Liver (tissue), 9 donors: ENCODE data around the gene UACA. TPM values are rescaled to one million over a fixed set of nuclear protein-coding genes. Genes with fewer than 3 reads are reported as not detected.

Experiments
- DNase-seq: peaks from one replicate; pipeline ENCODE4 v3.0.0-alpha.2; 2017; ENCODE audit warnings: low spot score
- H3K27ac ChIP-seq, 2 donors: one replicate each; pipeline ENCODE4 v1.7.0; 2013; ENCODE audit warnings: inconsistent platforms in 2 of 2, low read length in 2 of 2, control low read depth in 1 of 2, low read depth in 1 of 2, mild to moderate bottlenecking in 1 of 2
- H3K27me3 ChIP-seq, 4 donors: one replicate each; pipeline versions ENCODE4 v1.6.1 to v1.7.0; 2013; ENCODE audit warnings: low read length in 3 of 4, inconsistent platforms in 1 of 4, mild to moderate bottlenecking in 1 of 4, moderate library complexity in 1 of 4; ENCODE audit not compliant: control insufficient read depth in 4 of 4, insufficient read depth in 4 of 4
- H3K36me3 ChIP-seq, 4 donors: one replicate each; pipeline versions ENCODE4 v1.6.1 to v1.7.0; 2013; ENCODE audit warnings: low read length in 3 of 4, mild to moderate bottlenecking in 3 of 4, low read depth in 1 of 4, moderate library complexity in 1 of 4; ENCODE audit not compliant: control insufficient read depth in 4 of 4, insufficient read depth in 3 of 4
- H3K4me1 ChIP-seq, 4 donors: one replicate each; pipeline versions ENCODE4 v1.6.1 to v1.7.0; 2013; ENCODE audit warnings: low read length in 3 of 4, mild to moderate bottlenecking in 3 of 4, moderate library complexity in 1 of 4; ENCODE audit not compliant: control insufficient read depth in 4 of 4, insufficient read depth in 4 of 4
- H3K4me3 ChIP-seq, 3 donors: one replicate each; pipeline versions ENCODE4 v1.6.1 to v1.7.0; 2013; ENCODE audit warnings: low read length in 3 of 3, control low read depth in 1 of 3, low read depth in 1 of 3, mild to moderate bottlenecking in 1 of 3
- H3K9ac ChIP-seq, 2 donors: one replicate each; pipeline ENCODE4 v1.7.0; 2013; ENCODE audit warnings: low read length in 2 of 2, mild to moderate bottlenecking in 2 of 2, moderate library complexity in 2 of 2, control low read depth in 1 of 2, low read depth in 1 of 2
- H3K9me3 ChIP-seq, 4 donors: one replicate each; pipeline versions ENCODE4 v1.6.1 to v1.7.0; 2013; ENCODE audit warnings: low read length in 3 of 4; ENCODE audit not compliant: control insufficient read depth in 4 of 4
- ATF3 ChIP-seq: IDR thresholded peaks from 2 replicates; pipeline ENCODE4 v1.6.1; 2016; ENCODE audit warnings: antibody characterized with exemption
- EGR1 ChIP-seq, 2 donors: IDR thresholded peaks; 2 replicates each; pipeline ENCODE4 v1.6.1; 2016 to 2018; ENCODE audit warnings: antibody characterized with exemption in 2 of 2, low read depth in 2 of 2
- FOXA1 ChIP-seq: IDR thresholded peaks from 2 replicates; pipeline ENCODE4 v1.6.1; 2016; ENCODE audit warnings: antibody characterized with exemption
- FOXA2 ChIP-seq: IDR thresholded peaks from 2 replicates; pipeline ENCODE4 v1.6.1; 2016; ENCODE audit warnings: antibody characterized with exemption
- GABPA ChIP-seq, 2 donors: IDR thresholded peaks in 1 of 2; conservative IDR thresholded peaks in 1 of 2; 2 replicates each; pipeline ENCODE4 v1.6.1; 2016; ENCODE audit warnings: antibody characterized with exemption in 2 of 2, mild to moderate bottlenecking in 1 of 2, moderate library complexity in 1 of 2
- HNF4A ChIP-seq, 2 donors: conservative IDR thresholded peaks; 2 replicates each; pipeline ENCODE4 v1.6.1; 2016; ENCODE audit warnings: antibody characterized with exemption in 2 of 2, mild to moderate bottlenecking in 2 of 2
- JUND ChIP-seq, 2 donors: IDR thresholded peaks; 2 replicates each; pipeline ENCODE4 v1.6.1; 2016; ENCODE audit warnings: antibody characterized with exemption in 2 of 2
- NR2F2 ChIP-seq: IDR thresholded peaks from 2 replicates; pipeline ENCODE4 v1.6.1; 2016; ENCODE audit warnings: antibody characterized with exemption
- RAD21 ChIP-seq, 2 donors: IDR thresholded peaks; 2 replicates each; pipeline ENCODE4 v1.6.1; 2016; ENCODE audit warnings: antibody characterized with exemption in 2 of 2, mild to moderate bottlenecking in 2 of 2
- RXRA ChIP-seq, 2 donors: IDR thresholded peaks; 2 replicates each; pipeline ENCODE4 v1.6.1; 2017 to 2018; ENCODE audit warnings: antibody characterized with exemption in 2 of 2, mild to moderate bottlenecking in 1 of 2
- SP1 ChIP-seq: IDR thresholded peaks from 2 replicates; pipeline ENCODE4 v1.6.1; 2018; ENCODE audit warnings: antibody characterized with exemption, mild to moderate bottlenecking
- TAF1 ChIP-seq: conservative IDR thresholded peaks from 2 replicates; pipeline ENCODE4 v1.6.1; 2016; ENCODE audit warnings: antibody characterized with exemption, mild to moderate bottlenecking
- YY1 ChIP-seq: IDR thresholded peaks from 2 replicates; pipeline ENCODE4 v1.6.1; 2016; ENCODE audit warnings: antibody characterized with exemption, mild to moderate bottlenecking
- WGBS: extraction: QIAGEN DNeasy Blood & Tissue Kit; methylation state at CpG from one replicate; pipeline ENCODE4 v1.1.7; 2013; 5-methylcytosine and 5-hydroxymethylcytosine counted together
- polyA plus RNA-seq, 2 donors: library from polyadenylated mRNA; stranded (reverse) in 1 of 2; unstranded in 1 of 2; fragments of 200-250 nt in 1 of 2; fragments of >200 nt in 1 of 2; fragmentation: Nextera tagmentation in 1 of 2; extraction: Ambion mirVana in 1 of 2; gene quantifications; one replicate each; pipeline versions ENCODE4 v1.2.1 to v1.2.3, GENCODE V29; 2013 to 2015
- total RNA-seq, 2 donors: library from RNA; depleted of rRNA; stranded (reverse); fragments of >200 nt; gene quantifications; one replicate each; pipeline ENCODE4 v1.2.3, GENCODE V29; 2014
- TF ChIP-seq, protein P1 (sequence below): IDR thresholded peaks from 2 replicates; pipeline ENCODE4 v1.6.1; 2016; ENCODE audit warnings: antibody characterized with exemption
- TF ChIP-seq, protein P2 (sequence below): fragments of 150-350 bp; IDR thresholded peaks from 2 replicates; pipeline ENCODE4 v1.5.1; 2017; ENCODE audit warnings: improper control_type of control experiment, low read depth, low read length; ENCODE audit not compliant: missing input control
- TF ChIP-seq, protein P3 (sequence below): IDR thresholded peaks from 2 replicates; pipeline ENCODE4 v1.6.1; 2016; ENCODE audit warnings: antibody characterized with exemption
- donor health status: healthy.
- donor health status: healthy.
- donor health status: healthy.
- donor health status: healthy.
- donor health status: healthy.

The UACA gene
- total and polyA plus RNA-seq, 4 donors: 3.9 to 16.0 (median 10.0) TPM

DNA sequence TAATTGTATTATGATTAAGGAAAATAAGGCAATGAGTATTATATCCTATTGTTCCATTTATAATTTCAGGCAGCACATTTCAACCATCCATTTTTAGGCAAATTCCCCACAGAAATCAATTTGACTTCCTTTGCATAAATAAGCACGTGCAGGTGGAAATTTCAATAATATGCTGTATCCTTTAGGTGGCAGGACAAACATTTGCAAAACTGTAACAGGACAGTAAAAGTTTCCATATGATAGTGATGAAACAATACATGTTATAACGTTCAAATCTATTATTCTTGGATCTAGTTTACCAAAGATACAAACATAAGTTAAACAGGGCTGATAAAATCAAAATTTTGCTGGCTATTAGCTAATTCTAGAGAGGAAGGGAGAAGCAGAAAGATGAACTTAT lies 8.5 kb downstream of the UACA start:
- Histone ChIP-seq H3K4me3 (no peak overlapping the region), H3K9ac (no peak overlapping the region), H3K27ac (no peak overlapping the region), H3K36me3 (no peaks in the 10 kb centered on the region), H3K9me3 (no peaks in the 10 kb centered on the region), H3K4me1 (peaks cover 0 to 14% (median 9%) of the 10 kb centered on the region in 4 donors), H3K27me3 (no peaks in the 10 kb centered on the region)
- DNase-seq: no peak
- 77% methylated on average over 2 of the region's 2 CpGs for WGBS
- TF ChIP-seq ATF3 (no peak), YY1 (no peak), GABPA (IDR thresholded peaks at IDR 0.05 in 1 of 2, conservative IDR thresholded peaks at IDR 0.05 in 1 of 2) (no peak), RAD21 (IDR thresholded peaks at IDR 0.05) (no peak), NR2F2 (no peak), FOXA2 (no peak), SP1 (no peak), TAF1 (no peak), JUND (IDR thresholded peaks at IDR 0.05) (no peak), HNF4A (conservative IDR thresholded peaks at IDR 0.05) (no peak), RXRA (IDR thresholded peaks at IDR 0.05) (no peak), EGR1 (IDR thresholded peaks at IDR 0.05; ENCODE audit: low read depth in 2 of 2) (no peak), FOXA1 (no peak)
- TF ChIP-seq, protein P1, sequence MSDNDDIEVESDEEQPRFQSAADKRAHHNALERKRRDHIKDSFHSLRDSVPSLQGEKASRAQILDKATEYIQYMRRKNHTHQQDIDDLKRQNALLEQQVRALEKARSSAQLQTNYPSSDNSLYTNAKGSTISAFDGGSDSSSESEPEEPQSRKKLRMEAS: no peak
- TF ChIP-seq, protein P2, sequence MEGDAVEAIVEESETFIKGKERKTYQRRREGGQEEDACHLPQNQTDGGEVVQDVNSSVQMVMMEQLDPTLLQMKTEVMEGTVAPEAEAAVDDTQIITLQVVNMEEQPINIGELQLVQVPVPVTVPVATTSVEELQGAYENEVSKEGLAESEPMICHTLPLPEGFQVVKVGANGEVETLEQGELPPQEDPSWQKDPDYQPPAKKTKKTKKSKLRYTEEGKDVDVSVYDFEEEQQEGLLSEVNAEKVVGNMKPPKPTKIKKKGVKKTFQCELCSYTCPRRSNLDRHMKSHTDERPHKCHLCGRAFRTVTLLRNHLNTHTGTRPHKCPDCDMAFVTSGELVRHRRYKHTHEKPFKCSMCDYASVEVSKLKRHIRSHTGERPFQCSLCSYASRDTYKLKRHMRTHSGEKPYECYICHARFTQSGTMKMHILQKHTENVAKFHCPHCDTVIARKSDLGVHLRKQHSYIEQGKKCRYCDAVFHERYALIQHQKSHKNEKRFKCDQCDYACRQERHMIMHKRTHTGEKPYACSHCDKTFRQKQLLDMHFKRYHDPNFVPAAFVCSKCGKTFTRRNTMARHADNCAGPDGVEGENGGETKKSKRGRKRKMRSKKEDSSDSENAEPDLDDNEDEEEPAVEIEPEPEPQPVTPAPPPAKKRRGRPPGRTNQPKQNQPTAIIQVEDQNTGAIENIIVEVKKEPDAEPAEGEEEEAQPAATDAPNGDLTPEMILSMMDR: no peak
- TF ChIP-seq, protein P3, sequence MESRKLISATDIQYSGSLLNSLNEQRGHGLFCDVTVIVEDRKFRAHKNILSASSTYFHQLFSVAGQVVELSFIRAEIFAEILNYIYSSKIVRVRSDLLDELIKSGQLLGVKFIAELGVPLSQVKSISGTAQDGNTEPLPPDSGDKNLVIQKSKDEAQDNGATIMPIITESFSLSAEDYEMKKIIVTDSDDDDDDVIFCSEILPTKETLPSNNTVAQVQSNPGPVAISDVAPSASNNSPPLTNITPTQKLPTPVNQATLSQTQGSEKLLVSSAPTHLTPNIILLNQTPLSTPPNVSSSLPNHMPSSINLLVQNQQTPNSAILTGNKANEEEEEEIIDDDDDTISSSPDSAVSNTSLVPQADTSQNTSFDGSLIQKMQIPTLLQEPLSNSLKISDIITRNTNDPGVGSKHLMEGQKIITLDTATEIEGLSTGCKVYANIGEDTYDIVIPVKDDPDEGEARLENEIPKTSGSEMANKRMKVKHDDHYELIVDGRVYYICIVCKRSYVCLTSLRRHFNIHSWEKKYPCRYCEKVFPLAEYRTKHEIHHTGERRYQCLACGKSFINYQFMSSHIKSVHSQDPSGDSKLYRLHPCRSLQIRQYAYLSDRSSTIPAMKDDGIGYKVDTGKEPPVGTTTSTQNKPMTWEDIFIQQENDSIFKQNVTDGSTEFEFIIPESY: no peak

DNA sequence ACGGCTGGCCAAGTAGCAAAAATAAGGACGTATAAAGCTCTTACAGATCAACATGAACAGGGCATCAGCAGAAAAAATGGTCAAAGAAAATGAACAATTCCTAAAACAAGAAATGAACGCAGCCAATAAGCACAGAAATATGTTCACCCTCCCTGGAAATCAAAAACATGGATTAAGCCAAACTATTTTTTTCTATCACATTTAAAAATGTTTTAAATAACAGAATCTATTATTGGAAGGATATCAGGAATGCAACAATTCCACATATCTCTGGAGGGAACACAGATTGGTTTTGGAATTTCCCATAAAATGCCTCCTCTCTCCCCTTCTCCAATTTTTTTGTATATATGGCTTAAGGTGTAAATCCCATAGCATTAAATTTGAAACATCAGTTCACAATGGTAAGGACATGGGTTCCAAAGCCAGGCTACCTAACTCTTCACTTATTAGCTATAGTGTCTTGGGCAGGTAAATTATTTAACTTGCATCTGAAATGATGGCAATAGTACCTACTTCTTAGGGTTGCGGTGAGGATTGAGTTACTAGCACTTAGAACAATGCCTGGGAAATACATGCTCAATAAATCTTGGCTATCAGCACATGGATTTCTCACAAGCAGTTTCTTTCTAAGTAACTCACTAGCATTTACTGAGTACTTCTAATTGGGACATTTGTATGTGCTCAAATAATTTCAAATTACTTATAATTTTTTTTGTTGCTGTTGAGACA lies 10.1 kb downstream of the UACA start:
- no peak for DNase-seq

More for the DNA sequence above, 10.1 kb downstream of the UACA start:
- WGBS: 68% methylated on average over 4 of the region's 4 CpGs
- no peak for TF ChIP-seq NR2F2
- no peak for TF ChIP-seq FOXA1
- TF ChIP-seq EGR1 (IDR thresholded peaks at IDR 0.05; ENCODE audit: low read depth in 2 of 2): no peak
- TF ChIP-seq, protein P1: no peak
- TF ChIP-seq, protein P2: no peak
- TF ChIP-seq FOXA2: no peak
- Histone ChIP-seq H3K36me3 (no peaks in the 10 kb centered on the region), H3K27me3 (no peaks in the 10 kb centered on the region), H3K27ac (no peak overlapping the region), H3K9ac (no peak overlapping the region), H3K4me3 (no peak overlapping the region), H3K4me1 (peaks cover 0 to 8% (median 3%) of the 10 kb centered on the region in 4 donors), H3K9me3 (no peaks in the 10 kb centered on the region)
